ENCODE measurements around the gene CLEC3A. TPM values are rescaled to one million over a fixed set of nuclear protein-coding genes. Genes with fewer than 3 reads are reported as not detected.

CLEC3A gene
- total RNA-seq, result not detected in 2 replicates

GRCh38 chr16:78022347-78023060 lies at the start of gene CLEC3A:
Gene CLEC3A (plus strand): TSS chr16:78022548. CDS start chr16:78022627, 79 bp downstream.

Other genes starting within 250 kb of the CLEC3A start
- gene VAT1L, start 234.0 kb upstream of the CLEC3A start, total RNA-seq, result 0.17 and 0.29 TPM in 2 replicates
- 16.1 and 24.3 TPM in 2 replicates for gene WWOX, start 77.1 kb downstream of the CLEC3A start, total RNA-seq

Measured in smooth muscle cell of trachea (primary cell).